Measurements from ENCODE around the gene KIAA1210.
A peak's percentile ranks its signal among the peaks of the same experiment; 100 is the strongest.

Gene KIAA1210

DNA sequence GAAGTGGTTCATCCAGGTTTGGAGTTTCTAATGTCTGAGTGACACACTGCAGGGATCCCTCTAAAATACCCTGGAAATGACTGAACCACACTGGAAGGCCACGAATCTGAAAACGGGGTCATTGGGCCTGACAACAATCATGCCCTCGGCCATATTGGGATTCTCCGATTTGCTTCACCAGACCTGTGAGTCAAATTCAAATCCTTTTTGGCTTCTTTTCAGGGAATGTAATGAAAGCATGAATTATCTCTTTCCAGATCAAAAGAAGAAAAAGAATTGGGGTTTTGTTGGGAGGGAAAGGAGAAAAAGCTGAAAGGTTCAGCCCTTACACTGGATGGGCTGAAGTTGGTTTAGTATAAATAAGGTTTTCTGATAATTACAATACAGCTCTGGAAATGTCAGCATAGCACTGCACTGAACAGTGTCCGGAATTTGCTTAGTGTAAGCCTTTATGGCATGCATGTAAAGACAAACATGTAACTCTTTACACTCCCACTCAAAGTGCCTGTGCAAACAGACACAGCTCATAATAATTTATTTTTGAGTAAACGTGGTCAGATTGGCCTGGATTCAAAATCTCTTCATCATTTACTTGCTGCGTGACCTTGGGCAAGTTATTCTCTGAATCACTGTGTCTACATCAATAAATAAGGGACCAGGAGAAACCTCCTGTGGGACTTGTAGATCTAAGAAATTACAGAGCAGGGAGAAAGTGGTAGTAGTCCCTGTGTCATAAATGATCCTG lies 33.4 kb downstream of the KIAA1210 start:
- no peak for DNase-seq (ENCODE audit: low spot score)

DNA sequence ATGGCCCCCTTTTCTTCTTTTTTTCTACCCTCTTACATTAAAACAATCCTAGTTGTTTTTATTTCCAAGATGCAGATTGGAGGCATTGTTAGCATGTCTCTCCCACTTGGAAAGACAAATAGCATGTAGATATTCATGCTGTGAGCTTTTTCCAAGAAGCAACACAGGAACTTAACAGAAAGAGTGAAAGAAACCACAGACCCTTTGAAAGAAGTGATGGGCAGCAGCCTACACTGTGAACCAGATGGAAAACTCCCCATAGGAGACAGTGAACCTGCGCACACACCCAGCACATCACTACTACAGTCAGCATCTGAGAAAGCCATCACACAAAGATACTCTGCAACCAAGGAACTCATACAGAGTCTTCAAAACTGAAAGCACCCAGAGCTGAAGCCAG lies 37.0 kb downstream of the KIAA1210 start:
- no peak for DNase-seq (ENCODE audit: low spot score)

DNA sequence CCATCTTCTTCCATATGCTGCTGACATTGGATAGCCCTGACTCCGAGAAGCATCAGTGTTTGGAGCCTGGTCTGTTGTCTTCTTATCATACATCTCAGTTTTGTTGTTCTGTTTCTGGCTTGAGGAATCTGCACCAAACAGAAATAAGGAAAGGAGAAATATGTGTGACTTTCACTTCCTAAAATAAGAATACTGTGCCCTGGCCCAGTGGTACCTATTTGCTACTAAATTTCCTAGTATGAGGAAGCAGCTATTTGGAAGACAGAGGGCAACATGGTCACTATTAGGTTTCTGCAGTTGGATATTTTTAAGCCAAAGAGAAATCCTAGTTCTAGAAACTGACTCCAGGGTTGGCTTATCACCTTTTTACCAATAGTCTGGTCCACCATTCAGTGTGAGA lies 38.0 kb downstream of the KIAA1210 start:
- no peak for DNase-seq (ENCODE audit: low spot score)

DNA sequence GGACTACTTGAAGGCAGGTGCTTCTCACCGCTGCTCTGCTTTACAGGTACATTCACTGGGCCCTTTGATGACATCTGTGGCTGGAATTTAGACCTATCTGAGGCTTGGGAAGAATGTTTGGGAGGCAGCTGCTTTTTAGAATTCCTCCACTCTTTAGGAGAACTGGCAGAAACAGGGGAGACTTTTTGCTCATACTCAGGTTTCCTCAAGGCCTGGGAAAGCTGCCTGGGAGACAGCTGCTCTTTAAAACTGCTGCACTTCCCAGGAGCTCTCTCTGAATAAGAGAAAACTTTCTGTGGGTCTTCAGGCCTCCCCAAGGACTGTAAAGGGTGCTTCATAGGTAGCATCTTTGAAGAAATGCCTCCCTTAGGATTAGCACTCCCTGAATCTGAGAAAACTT lies 40.5 kb downstream of the KIAA1210 start:
- no peak for DNase-seq (ENCODE audit: low spot score)

DNA sequence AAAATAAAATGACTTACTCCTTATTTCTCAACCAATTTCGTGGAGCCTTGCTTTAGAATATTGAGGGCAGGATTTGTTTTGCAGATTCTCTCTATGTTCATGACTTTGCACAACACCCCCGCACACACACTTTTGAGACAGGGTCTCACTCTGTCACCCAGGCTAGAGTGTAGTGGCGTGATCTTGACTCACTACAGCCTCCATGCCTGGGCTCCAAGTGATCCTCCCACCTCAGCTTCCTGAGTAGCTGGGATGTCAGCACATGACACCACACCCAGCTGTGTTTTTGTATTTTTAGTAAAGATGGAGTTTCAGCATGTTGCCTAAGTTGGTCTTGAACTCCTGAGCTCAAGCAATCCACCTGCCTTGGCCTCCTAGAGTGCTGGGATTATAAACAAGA lies 42.8 kb downstream of the KIAA1210 start:
- DNase-seq (ENCODE audit: low spot score), result no peak

DNA sequence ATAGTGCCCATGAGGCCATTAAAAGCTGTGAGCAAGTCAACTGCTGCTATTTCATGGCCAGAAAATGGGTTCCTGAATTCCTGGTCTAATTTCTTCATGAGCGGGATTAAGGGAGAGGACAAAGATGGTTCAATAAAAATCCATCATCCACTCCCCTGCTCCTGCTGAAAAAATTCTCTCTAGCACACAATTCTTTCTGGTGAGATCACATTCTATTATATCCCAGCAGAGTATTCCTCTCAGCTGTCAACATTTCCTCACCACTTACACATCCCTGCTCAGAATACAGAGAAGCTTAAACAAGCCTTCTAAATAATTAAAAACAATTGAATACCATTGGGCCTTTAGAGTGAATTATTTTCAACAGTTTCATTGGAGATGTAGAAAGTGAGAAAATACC lies 45.3 kb downstream of the KIAA1210 start:
- no peak for DNase-seq (ENCODE audit: low spot score)

DNA sequence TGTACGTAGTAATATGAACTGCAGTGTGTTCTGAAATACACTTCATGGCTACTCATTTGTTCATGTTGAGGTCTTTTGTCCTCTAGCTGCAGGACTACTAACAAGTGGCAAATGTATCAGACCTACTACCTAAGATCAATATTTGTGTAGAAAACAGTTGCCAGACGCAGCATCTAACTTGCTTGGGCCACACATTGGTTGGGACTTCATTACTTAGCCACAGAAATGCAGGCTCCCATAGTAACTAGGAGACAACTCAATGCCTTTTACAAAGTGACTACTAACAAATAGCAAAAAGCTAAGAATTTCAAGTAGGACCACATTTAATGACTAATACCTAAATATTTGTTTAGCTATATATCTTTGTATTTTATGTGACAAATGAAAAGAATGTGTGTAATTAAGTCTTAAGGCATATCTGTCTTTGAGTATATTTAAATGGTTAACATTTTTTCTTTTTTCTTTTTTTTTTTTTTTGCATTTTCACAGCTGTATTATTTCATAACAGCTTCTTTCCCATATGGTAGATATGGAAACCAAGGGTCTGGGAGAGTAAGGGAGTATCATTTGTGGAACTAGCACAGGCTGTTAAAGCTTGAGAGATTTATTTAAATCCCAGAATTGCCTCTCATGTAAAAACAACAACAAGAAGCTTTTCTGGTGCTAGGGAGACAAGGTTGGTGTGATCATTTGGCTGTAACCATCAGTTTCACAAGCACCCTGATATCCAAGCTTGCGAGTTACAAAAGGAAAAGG lies 52.2 kb downstream of the KIAA1210 start:
- DNase-seq (ENCODE audit: low spot score), result no peak

DNA sequence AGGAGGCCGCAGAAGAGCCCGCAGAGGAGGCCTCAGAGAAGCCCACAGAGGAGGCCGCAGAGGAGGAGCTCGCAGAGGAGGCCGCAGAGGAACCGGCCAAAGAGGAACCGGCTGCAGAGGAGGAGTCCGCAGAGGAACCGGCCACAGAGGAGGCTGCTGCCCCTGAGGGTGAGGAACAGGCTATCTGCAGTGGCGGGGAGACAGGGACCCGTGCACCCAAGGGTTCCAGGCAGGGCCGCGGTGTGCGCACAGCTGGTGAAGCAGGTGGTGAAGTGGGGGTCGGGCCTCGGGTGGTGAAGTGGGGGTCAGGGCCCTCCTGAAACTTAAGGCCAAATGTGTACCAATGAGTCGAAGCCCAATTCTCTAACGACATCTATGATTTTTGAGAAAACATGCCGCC lies 53.7 kb downstream of the KIAA1210 start:
- no peak for DNase-seq (ENCODE audit: low spot score)

DNA sequence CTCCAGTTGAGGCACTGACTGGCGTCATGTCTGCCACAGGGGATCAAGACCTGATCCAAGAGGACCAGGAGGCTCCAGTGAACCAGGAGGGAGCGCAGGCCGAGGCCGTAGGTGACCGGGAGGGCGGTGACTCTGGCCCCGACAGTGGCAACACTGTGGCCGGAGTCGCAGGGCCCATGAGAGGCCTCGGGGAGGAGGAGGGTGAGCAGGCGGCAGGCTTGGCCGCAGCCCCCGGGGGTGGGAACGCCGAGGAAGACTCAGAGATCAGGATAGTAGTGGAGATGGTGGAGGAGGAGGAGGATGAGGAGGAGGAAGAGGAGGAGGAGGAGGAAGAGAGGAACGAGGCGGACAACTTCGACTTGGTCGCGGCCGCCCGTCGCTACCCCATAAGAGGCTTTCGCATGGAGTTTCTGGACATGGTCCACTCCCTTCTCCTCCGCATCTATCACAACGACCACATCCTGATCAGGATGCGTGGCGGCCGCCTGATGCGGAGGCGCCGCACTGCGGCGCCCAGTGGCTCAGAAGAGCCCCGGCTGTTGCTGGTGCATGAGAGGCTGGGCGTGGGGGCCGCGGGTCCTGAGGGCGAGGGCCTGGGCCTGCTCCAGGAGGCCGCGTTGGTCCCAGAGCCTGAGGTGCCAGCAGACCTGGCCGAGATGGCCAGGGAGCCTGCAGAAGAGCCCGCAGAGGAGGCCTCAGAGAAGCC lies 54.3 kb downstream of the KIAA1210 start:
- DNase-seq (ENCODE audit: low spot score), result no peak

DNA sequence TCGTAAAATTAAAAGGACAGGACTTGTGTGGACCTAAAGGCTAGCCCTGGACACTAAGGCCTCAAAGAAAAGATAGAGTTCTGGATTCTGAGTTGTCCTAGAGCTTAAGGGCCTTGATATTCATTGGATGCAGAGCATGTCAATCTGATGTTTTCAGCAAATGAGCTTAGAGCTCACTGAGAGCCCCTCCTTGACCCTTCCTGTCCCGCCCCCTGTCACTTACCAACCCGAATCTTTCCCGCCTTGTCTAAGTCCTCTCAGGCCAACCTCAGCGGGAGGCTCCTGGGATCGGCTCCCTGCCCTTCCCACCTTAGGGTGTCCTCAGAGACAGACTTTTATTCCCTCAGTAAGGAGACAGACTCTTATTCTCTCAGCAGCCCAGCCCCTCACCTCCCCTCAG lies 54.9 kb downstream of the KIAA1210 start, which contains the start of gene CT47C1:
CT47C1 (plus strand) TSS at position 250 of the 400 bp plus-strand sequence. CDS start 233 bp downstream, outside the sequence.
- DNase-seq (ENCODE audit: low spot score), result no peak

DNA sequence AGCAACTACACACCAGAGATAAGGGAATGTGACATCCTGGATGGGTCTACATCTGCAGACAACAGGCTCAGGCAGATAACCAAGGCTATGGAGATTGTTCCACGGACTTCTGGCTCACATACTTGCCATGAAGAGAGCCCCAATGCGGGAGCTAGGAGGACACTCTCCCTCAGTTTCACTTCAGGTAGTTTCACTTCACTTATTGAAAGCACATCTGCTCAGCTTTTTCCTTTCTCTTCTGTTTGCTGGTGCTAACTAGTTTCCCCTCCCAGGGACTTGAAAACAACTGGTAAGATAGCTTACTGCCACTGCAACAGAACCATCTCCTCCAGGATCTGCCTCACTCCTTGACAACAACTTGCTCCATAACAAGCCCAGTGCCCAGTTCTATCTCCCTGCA lies 56.2 kb downstream of the KIAA1210 start:
- no peak for DNase-seq (ENCODE audit: low spot score)

DNA sequence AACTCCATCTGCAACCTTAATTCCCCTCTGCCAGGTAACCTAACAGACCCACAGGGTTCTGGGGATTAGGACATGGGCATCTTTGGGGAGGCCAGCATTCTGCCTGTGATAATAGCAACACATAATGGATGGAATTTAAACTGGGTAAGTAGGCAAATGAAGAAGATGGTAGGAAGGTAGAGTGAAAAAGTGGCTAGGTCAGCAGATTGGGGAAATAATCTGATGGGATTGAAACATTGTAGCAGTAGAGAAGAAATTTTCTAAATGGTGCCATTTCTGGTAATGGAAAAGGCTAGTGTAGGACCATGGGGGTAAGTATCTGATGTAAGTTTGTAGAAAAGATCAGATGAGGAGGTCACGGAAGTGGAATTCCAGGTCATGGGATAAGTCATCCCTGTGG lies 57.9 kb downstream of the KIAA1210 start:
- no peak for DNase-seq (ENCODE audit: low spot score)

DNA sequence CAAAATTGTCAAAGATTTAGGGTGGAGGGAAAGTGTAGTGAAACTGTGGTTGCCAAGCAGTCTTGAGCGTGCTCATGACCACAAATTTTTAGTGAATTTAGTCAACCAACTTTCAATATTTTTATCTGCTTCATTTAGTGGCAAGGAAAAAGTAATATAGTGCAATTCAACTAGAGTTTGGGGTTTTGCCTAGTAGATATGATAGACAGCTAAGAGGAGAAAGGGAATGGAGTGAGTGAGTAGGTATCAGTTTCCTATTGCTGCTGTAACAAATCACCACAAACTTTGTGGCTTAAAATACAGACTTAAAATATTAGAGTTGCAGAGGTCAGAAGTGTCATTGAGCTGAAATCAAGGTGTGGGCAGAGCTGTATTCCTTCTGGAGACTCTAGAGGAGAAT lies 58.5 kb downstream of the KIAA1210 start:
- no peak for DNase-seq (ENCODE audit: low spot score)

DNA sequence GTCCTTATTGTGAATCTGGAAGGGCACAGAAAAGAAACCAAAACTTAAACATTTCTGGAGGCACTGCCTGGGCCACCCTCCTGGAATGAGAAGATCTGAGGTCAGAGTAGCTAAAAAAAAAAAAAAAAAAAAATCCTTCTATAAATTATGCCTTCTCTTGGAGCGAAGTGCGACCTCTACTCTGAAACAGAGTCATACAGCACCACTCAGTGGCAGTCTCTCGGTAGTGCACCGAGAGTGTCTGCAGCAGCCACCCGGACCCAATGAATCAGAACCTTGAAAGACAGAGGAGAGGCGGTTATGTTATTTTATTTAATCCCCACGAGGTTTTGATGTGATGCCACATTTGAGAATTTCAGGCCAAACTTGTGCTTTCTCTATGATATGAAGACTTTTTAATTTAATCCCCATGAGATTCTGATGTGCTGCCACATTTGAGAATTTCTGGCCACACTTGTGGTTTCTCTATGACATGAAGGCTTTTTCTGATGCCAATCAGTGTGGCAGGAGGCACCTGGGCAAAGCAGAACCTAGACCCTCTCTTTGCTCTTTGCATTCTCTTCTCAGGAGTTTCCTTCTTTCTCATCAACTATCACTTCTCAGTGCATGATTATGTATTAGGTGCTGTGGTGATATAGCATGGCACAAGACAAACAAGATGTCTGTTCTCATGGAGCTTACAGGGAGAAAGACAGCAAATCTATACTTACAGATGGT lies 60.4 kb downstream of the KIAA1210 start:
- peak; percentile 51 for DNase-seq (ENCODE audit: low spot score)

DNA sequence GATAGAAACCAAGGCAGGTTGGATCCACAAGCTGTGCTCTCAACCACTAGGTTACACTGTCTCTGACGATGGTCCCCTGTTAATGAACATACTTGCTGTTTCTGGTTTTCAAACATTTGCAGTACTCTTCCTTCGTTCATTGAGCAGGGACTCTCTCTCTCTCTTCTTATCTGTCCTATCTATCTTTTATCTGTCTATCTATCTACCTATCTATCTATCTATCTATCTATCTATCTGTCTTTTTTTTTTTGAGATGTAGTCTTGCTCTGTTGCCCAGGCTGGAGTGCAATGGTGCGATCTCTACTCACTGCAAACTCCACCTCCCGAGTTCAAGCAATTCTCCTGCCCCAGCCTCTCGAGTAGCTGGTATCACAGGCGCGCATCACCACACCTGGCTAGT lies 64.2 kb downstream of the KIAA1210 start:
- DNase-seq (ENCODE audit: low spot score), result no peak

DNA sequence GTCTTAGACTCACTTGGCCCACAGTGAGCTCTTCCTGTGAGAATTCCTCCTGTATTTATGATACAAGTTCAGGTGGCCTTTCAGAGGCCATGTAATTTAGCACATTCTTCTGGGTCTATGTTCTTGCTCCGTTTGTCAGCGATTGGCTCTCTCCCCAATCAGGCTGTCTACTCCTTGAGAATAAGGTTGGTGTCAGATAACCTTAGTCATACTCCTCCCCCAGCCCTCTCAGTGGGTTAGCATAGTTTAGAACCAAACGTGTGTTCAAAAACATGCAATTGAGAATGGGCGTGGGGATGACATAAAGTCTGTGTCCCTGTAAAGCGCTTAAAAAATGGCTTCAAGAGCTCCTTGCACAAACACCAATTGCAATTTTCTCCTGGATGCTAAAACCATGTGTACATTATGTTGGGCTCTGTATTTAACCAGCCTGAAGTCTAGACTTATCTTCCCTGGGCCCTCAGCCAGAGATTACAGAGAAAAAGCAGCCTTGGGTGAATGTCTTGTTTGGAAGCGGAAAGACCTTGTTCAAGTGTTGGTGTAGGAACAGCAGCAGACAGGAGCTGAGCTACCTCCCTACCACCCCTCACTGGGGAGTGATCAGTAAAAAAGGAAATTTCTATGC lies 64.8 kb downstream of the KIAA1210 start:
- no peak for DNase-seq (ENCODE audit: low spot score)

DNA sequence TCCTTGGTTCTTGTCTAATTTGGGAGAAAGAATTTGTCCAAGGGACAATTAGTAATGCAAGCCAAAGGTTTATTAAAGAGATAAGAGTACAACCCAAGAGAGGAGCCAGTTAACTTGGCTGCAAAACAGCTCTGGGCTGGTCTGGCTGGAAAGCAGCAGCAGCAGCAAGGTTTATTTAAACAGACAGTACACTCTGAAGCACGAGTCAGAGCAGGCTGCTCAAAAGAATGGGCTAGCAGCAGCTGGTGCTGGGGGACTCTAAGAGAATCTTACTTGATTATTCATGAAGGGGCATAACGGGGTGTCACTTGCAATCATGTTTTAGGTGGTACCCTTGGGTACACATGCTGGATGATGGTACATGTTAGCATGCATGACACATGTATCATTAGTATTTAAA lies 71.9 kb downstream of the KIAA1210 start:
- DNase-seq (ENCODE audit: low spot score), result no peak

DNA sequence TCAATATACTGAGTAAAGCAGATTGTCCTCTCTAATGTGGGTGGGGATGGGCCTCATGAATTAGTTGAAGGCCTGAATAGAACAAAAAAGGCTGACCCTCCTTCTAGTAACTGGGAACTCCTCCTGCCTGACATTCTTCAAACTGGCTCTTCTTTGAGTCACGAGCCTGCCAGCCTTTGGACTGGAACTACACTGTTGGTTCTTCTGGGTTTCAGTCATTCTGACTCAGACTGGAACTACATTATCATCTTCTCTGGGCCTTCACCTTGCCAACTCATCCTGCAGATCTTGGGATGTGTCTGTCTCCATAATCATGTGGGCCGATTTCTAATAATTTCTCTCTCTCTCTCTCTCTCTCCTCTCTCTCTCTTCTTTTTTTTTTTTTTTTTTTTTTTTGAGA lies 81.7 kb downstream of the KIAA1210 start:
- DNase-seq (ENCODE audit: low spot score), result no peak

DNA sequence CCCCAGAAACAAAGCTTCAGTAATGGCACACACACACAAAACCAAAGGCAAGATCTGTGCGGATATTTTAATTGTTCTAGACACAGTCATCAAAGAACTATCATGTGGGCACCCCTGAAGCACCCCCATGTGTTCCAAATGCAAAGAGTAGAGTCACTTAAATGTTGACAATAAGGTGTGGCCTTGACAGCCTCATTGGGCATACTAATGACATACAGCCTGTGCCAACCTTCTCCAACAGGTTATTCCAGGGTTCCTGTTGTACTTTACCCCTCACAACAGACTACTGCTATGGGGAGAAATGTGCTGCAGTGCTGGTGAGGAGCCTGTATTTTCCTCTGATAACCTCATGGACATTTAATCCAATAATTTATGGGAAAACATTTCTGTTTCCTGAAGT lies 84.6 kb downstream of the KIAA1210 start:
- DNase-seq (ENCODE audit: low spot score), result no peak

DNA sequence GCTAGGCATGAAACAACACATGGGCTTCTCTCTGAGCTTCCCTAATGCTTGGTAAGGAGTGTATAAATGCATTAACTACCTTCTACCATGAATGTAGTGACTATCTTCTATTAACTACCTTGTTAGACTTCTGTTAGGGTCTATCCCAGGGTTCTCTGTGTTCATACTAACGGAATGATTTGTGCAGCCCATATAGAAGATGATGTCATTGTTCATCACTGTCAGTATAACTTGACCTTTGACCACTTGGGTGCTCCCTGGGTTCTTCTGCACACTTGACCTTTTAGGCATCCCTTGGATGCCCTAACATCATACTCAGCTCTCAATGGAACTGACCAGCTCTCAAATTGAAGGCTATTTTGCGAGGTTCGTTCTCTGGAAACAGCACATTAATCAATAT lies 85.6 kb downstream of the KIAA1210 start:
- no peak for DNase-seq (ENCODE audit: low spot score)

DNA sequence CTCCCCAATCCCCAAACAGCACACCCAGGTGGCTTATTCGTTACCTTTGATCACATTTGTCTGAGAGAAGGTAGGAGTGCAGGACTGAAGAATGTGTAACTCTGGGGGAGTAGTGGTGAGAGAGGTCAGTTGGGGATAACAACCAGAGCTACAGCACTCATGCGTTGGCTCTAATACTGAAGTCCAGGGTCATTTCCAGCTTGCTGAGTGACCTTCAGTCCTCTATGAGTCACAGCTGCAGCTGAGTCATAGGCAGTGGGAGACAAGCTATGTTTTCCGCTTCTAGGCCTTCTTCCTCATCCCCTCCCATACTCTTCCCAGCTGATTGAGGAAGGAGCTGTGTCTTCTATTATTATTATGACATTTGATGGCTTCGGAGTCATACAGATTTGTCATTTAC lies 86.4 kb downstream of the KIAA1210 start:
- no peak for DNase-seq (ENCODE audit: low spot score)

DNA sequence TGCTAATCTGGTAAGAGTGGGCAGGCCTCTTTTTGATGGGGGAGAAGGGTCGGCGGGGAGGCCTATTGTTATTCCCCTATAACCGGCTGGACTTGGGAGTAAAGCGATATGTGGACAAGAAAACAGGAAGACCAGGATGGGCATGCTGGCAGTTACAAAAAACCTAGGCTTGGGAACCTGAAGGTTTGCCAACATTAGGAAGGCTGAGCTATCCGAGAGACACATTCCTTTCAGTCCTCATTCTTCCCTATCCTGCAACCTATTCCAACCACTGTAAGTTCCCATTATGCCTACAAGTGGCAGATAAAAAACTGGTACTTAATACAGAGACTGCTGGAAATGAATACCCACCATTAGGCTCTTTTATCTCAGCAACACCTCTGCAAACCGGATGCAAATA lies 87.2 kb downstream of the KIAA1210 start:
- no peak for DNase-seq (ENCODE audit: low spot score)

Measured in pons (tissue), 1 donor.